GM19395 (cell line): ENCODE results near the gene SULT1A1.
"Not testable (repeated sequence)": the region's sequence is repeated elsewhere in the genome, so short reads cannot be mapped to it uniquely, and the experiment has no call there.

Experiments
- ATAC-seq: cut with Tn5 transposase; IDR thresholded peaks from one replicate; pipeline ENCODE4 v1.9.1; 2021; ENCODE audit warnings: mild to moderate bottlenecking, moderate library complexity; ENCODE audit not compliant: unreplicated experiment

Gene SULT1A1

GRCh38 chr16:28608867-28609596 lies 812 bp downstream of the SULT1A1 start:
- ATAC-seq = not testable (repeated sequence)

GRCh38 chr16:28608496-28608808 lies 1.4 kb downstream of the SULT1A1 start:
- not testable (repeated sequence) for ATAC-seq

GRCh38 chr16:28607681-28608495 lies 2.0 kb downstream of the SULT1A1 start:
- not testable (repeated sequence) for ATAC-seq

- no peak for ATAC-seq
Measured at GRCh38 chr16:28607116-28607623, 2.7 kb downstream of the SULT1A1 start.

- no peak for ATAC-seq
Measured at GRCh38 chr16:28606291-28607115, 3.3 kb downstream of the SULT1A1 start.

- no peak for ATAC-seq
Measured at GRCh38 chr16:28604186-28604565, 5.7 kb downstream of the SULT1A1 start.

GRCh38 chr16:28603381-28604185 lies 6.3 kb downstream of the SULT1A1 start:
- ATAC-seq = no peak

- ATAC-seq = no peak
Measured at GRCh38 chr16:28602529-28602928, 7.3 kb downstream of the SULT1A1 start.

GRCh38 chr16:28602062-28602461 lies 7.8 kb downstream of the SULT1A1 start:
- not testable (repeated sequence) for ATAC-seq

- ATAC-seq = not testable (repeated sequence)
Measured at GRCh38 chr16:28601589-28601988, 8.3 kb downstream of the SULT1A1 start.

- ATAC-seq = not testable (repeated sequence)
Measured at GRCh38 chr16:28600965-28601364, 8.9 kb downstream of the SULT1A1 start.

GRCh38 chr16:28599377-28600285 lies 10.2 kb downstream of the SULT1A1 start:
- not testable (repeated sequence) for ATAC-seq

- no peak for ATAC-seq
Measured at GRCh38 chr16:28597692-28598261, 12.1 kb downstream of the SULT1A1 start.

- no peak for ATAC-seq
Measured at GRCh38 chr16:28596840-28597691, 12.8 kb downstream of the SULT1A1 start, which contains the start of gene SULT1A2. SULT1A2 (minus strand) TSS chr16:28597050; CDS start chr16:28595930, 1,120 bp downstream.

GRCh38 chr16:28596115-28596630 lies 13.7 kb downstream of the SULT1A1 start:
- no peak for ATAC-seq

GRCh38 chr16:28595451-28595850 lies 14.4 kb downstream of the SULT1A1 start:
- not testable (repeated sequence) for ATAC-seq

- no peak for ATAC-seq
Measured at GRCh38 chr16:28592979-28593553, 16.8 kb downstream of the SULT1A1 start.
